MM.1S (cell line): ENCODE results near the gene RBM47.

Experiments
- DNase-seq: peaks from one replicate; pipeline ENCODE4 v3.0.0-alpha.2; 2015
- H2AFZ ChIP-seq: fragments of 300-600 bp; sonication (generic); 2 replicates; pipeline ENCODE4 v1.6.0; 2016; ENCODE audit warnings: antibody characterized with exemption, low read length
- H3F3A ChIP-seq: fragments of 300-600 bp; sonication (generic); 2 replicates; pipeline ENCODE4 v1.6.1; 2016; ENCODE audit warnings: mild to moderate bottlenecking, antibody characterized with exemption, low read length, moderate library complexity, mixed read lengths; ENCODE audit not compliant: insufficient read depth
- H3K27ac ChIP-seq: fragments of 300-600 bp; sonication (generic); 2 replicates; pipeline ENCODE4 v1.5.1; 2016; ENCODE audit warnings: mild to moderate bottlenecking, low read length
- H3K27me3 ChIP-seq: fragments of 300-600 bp; sonication (generic); replicated peaks from 2 replicates; pipeline ENCODE4 v1.6.0; 2016; ENCODE audit warnings: low read length; ENCODE audit not compliant: insufficient read depth
- H3K36me3 ChIP-seq: fragments of 300-600 bp; sonication (generic); replicated peaks from 2 replicates; pipeline ENCODE4 v1.6.1; 2016; ENCODE audit warnings: mild to moderate bottlenecking, low read length, mixed read lengths; ENCODE audit not compliant: insufficient read depth
- H3K4me1 ChIP-seq: fragments of 300-600 bp; sonication (generic); 2 replicates; pipeline ENCODE4 v1.6.1; 2016; ENCODE audit warnings: low read length, mixed read lengths
- H3K4me2 ChIP-seq: fragments of 300-600 bp; sonication (generic); 2 replicates; pipeline ENCODE4 v1.6.0; 2016; ENCODE audit warnings: low read depth, low read length
- H3K4me3 ChIP-seq: fragments of 300-600 bp; sonication (generic); 2 replicates; pipeline ENCODE4 v1.5.1; 2016; ENCODE audit warnings: low read length, mixed read lengths
- H3K79me2 ChIP-seq: fragments of 300-600 bp; sonication (generic); 2 replicates; pipeline ENCODE4 v1.6.1; 2016; ENCODE audit warnings: mixed run types, low read length, mixed read lengths
- H3K9ac ChIP-seq: fragments of 300-600 bp; sonication (generic); 2 replicates; pipeline ENCODE4 v1.6.1; 2016; ENCODE audit warnings: low read length, mixed read lengths
- H3K9me2 ChIP-seq: fragments of 300-600 bp; sonication (generic); replicated peaks from 2 replicates; pipeline ENCODE4 v1.6.1; 2016; ENCODE audit warnings: mild to moderate bottlenecking, low read length, mixed read lengths; ENCODE audit not compliant: insufficient read depth
- H3K9me3 ChIP-seq: fragments of 300-600 bp; sonication (generic); replicated peaks from 2 replicates; pipeline ENCODE4 v1.6.1; 2016; ENCODE audit warnings: mild to moderate bottlenecking, low read length, mixed read lengths; ENCODE audit not compliant: insufficient read depth
- H4K20me1 ChIP-seq: fragments of 300-600 bp; sonication (generic); 2 replicates; pipeline ENCODE4 v1.6.1; 2016; ENCODE audit warnings: mild to moderate bottlenecking, low read length, moderate library complexity, mixed read lengths; ENCODE audit not compliant: insufficient read depth
- EZH2 ChIP-seq: fragments of 300-600 bp; sonication (generic); optimal IDR thresholded peaks from 2 replicates; pipeline ENCODE3; 2017; ENCODE audit warnings: low read depth, mild to moderate bottlenecking, antibody characterized with exemption, low read length, mixed read lengths
- EZH2phosphoT487 ChIP-seq: fragments of 300-600 bp; sonication (generic); IDR thresholded peaks from 2 replicates; pipeline ENCODE4 v1.6.1; 2018; ENCODE audit warnings: antibody characterized with exemption, low read length
- TF ChIP-seq, protein P1 (sequence below): fragments of 300-600 bp; sonication (generic); IDR thresholded peaks from 2 replicates; pipeline ENCODE4 v1.5.1; 2016; ENCODE audit warnings: antibody characterized with exemption, low read length, mixed read lengths

The RBM47 gene

DNA sequence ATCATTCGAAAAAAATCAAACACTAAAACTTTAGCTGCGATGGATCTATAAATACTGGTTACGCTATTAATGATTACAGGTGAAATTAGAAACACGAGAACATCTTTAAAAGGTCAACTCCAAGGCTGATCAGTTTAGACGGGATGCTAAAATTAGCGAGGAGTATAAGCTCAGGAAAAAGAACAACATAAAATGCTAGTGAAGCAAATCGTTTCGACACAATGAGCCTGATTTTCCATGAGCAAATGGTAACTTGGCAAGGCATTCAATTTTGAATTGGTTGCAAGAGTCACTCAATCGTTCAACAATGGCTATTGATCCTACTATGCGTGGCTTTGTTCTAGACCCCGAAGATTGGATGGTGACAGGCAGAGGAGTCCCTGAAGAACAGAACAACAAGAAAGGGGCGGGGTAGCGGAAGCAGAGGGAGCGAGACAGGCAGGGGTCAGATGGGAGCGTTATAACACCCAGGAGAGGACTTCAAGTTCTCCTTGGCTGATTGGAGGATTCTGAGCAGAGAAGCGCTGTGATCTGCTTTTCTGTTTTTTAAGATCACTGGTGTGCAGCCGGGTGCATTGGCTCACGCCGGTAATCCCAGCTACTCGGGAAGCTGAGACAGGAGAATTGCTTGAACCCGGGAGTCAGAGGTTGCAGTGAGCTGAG lies 146.5 kb downstream of the RBM47 start:
- Histone ChIP-seq H4K20me1 (no peaks in the 10 kb centered on the region), H3K9me3 (no peaks in the 10 kb centered on the region), H3K9me2 (no peaks in the 10 kb centered on the region), H3K27ac (no peak overlapping the region), H2AFZ (no peak overlapping the region), H3K4me2 (no peak overlapping the region), H3K9ac (no peak overlapping the region), H3K27me3 (no peaks in the 10 kb centered on the region), H3K4me3 (no peak overlapping the region), H3K4me1 (no peaks in the 10 kb centered on the region), H3K36me3 (no peaks in the 10 kb centered on the region), H3K79me2 (peaks cover 68% of the 10 kb centered on the region), H3F3A (no peaks in the 10 kb centered on the region)
- DNase-seq = no peak
- TF ChIP-seq EZH2 = no peak
- no peak for TF ChIP-seq EZH2phosphoT487
- TF ChIP-seq, protein P1, sequence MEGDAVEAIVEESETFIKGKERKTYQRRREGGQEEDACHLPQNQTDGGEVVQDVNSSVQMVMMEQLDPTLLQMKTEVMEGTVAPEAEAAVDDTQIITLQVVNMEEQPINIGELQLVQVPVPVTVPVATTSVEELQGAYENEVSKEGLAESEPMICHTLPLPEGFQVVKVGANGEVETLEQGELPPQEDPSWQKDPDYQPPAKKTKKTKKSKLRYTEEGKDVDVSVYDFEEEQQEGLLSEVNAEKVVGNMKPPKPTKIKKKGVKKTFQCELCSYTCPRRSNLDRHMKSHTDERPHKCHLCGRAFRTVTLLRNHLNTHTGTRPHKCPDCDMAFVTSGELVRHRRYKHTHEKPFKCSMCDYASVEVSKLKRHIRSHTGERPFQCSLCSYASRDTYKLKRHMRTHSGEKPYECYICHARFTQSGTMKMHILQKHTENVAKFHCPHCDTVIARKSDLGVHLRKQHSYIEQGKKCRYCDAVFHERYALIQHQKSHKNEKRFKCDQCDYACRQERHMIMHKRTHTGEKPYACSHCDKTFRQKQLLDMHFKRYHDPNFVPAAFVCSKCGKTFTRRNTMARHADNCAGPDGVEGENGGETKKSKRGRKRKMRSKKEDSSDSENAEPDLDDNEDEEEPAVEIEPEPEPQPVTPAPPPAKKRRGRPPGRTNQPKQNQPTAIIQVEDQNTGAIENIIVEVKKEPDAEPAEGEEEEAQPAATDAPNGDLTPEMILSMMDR = no peak

DNA sequence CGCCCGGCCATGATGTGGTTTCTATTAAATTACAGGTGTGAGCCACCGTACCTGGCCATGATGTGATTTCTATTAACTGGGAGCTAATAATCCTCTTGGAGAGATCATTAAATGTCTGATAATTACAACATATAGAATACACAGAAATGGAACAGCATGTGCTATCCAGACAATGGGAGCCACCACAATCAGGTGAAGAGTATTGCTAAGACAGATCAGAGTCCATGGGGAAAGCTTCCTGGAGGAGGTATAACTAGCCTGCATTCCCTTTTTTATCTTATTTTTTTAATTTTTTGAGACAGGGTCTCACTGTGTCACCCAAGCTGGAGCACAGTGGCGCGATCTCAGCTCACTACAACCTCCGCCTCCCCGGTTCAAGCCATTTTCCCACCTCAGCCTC lies 147.7 kb downstream of the RBM47 start:
- no peaks in the 10 kb centered on the region for H3K27me3 ChIP-seq
- TF ChIP-seq EZH2 = no peak
- no peak for TF ChIP-seq EZH2phosphoT487
- TF ChIP-seq, protein P1 = no peak
- no peaks in the 10 kb centered on the region for H3K9me3 ChIP-seq
- no peak overlapping the region for H3K4me3 ChIP-seq
- no peak overlapping the region for H3K27ac ChIP-seq
- no peaks in the 10 kb centered on the region for H3K9me2 ChIP-seq
- no peaks in the 10 kb centered on the region for H3F3A ChIP-seq
- DNase-seq = no peak
- no peak overlapping the region for H3K9ac ChIP-seq
- no peaks in the 10 kb centered on the region for H3K4me1 ChIP-seq
- no peak overlapping the region for H3K4me2 ChIP-seq
- H3K36me3 ChIP-seq = no peaks in the 10 kb centered on the region
- H2AFZ ChIP-seq = no peak overlapping the region
- no peaks in the 10 kb centered on the region for H4K20me1 ChIP-seq
- peaks cover 67% of the 10 kb centered on the region for H3K79me2 ChIP-seq

DNA sequence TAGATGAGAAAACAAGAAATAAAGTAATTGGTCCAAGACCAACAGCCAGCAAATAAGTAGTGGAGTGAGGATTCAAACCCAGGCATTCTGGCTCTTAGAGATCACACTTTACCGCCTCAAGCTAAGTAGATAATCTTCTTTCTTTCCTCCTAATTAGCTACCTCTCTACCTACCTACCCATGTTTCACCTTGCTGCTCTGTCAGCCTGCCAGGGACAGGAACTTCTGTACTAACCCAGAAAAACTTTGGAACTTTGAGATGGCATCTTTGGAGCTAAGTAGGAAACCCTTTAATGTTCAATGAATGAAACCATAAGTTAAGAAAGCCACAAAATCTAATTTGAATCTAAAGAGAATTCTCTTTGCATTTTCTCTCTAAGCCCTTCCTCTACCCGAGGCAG lies 149.4 kb downstream of the RBM47 start:
- Histone ChIP-seq H3K27ac (no peak overlapping the region), H3K36me3 (no peaks in the 10 kb centered on the region), H3K9me2 (no peaks in the 10 kb centered on the region), H3K27me3 (no peaks in the 10 kb centered on the region), H4K20me1 (no peaks in the 10 kb centered on the region), H3F3A (no peaks in the 10 kb centered on the region), H3K9me3 (no peaks in the 10 kb centered on the region), H3K4me3 (no peak overlapping the region), H3K4me1 (no peaks in the 10 kb centered on the region), H3K9ac (no peak overlapping the region), H2AFZ (no peak overlapping the region), H3K4me2 (no peak overlapping the region), H3K79me2 (peaks cover 72% of the 10 kb centered on the region)
- DNase-seq = no peak
- TF ChIP-seq, protein P1 = no peak
- no peak for TF ChIP-seq EZH2
- TF ChIP-seq EZH2phosphoT487 = no peak
